ENCODE data around the gene OR51S1.

DNA sequence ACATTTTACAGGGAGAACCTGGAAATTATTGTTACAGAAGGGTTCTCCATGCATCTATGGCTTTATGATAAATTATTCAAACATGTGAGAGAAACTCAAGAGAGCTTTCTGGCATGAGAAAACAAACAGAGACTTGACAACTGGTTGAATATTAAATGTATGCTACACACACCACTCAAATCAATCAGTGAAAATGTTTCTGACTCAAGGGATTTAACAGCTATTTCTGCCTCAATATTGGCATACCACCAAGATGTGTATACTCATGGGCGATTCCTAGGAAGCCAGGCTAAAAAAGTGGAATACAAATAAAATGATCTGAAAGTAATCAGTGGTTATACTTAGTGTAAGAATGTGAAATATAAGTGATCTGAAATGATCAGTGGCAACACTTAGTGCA, 16.8 kb upstream of the OR51S1 start:
- TF ChIP-seq TAF1 (IDR thresholded peaks at IDR 0.05; ENCODE audit: low read depth, low read length) (no peak), POLR2AphosphoS5 (IDR thresholded peaks at IDR 0.05; ENCODE audit: low read depth, low read length) (no peak), POLR2A (IDR thresholded peaks at IDR 0.05; ENCODE audit: low read depth, low read length) (no peak), SPI1 (IDR thresholded peaks at IDR 0.05; ENCODE audit: low read depth, low read length) (no peak), POU2F2 (IDR thresholded peaks at IDR 0.05; ENCODE audit: low read depth, low read length) (no peak), PAX5 (IDR thresholded peaks at IDR 0.05; ENCODE audit: insufficient read depth, low read length, severe bottlenecking) (no peak)

Data from GM12891 (cell line).